HCT116 (cell line): ENCODE measurements around the gene HRH2. TPM values are rescaled to one million over a fixed set of nuclear protein-coding genes. Genes with fewer than 3 reads are reported as not detected.

Source experiments
- ATAC-seq: fragments of 200-7000 bp; cut with Tn5 transposase; 2 replicates; pipeline ENCODE4 v1.9.1; 2020; ENCODE audit warnings: mild to moderate bottlenecking, moderate library complexity
- BruUV-seq: library from RNA; stranded (reverse); fragments of 400-500 nt; replicated peaks from 2 replicates; lab custom pipeline; 2021; lab: Mats Ljungman, UMichigan
- CTCF ChIA-PET: fragments of 300-600 bp; sonication (Branson Sonifier 250); formaldehyde crosslinking; loops from one replicate; lab custom pipeline; 2021; ENCODE audit warnings: antibody characterized with exemption; lab: Charles Lee
- POLR2A ChIA-PET: fragments of 300-600, 350-600 bp; sonication (Branson Sonifier 250); formaldehyde crosslinking; loops from one replicate; lab custom pipeline; 2021; ENCODE audit warnings: antibody characterized with exemption; lab: Charles Lee
- RAD21 ChIA-PET, 2 experiments: fragments of 300-600 bp; sonication (Branson Sonifier 250); formaldehyde crosslinking; loops; one replicate each; lab custom pipeline; 2023; ENCODE audit warnings: low total read pairs in 2 of 2; ENCODE audit not compliant: uncharacterized antibody in 2 of 2, unreplicated experiment in 2 of 2, low non-redundant PET in 1 of 2; lab: Charles Lee
- DNase-seq: peaks from one replicate; pipeline ENCODE4 v3.0.0-alpha.2; 2010; ENCODE audit warnings: low read depth, low spot score
- H2AFZ ChIP-seq: fragments of 200-600 bp; shearing (Covaris generic), sonication (generic); 2 replicates; pipeline ENCODE4 v1.6.1; 2017; ENCODE audit warnings: low read depth, mixed run types, mixed read lengths, antibody characterized with exemption, low read length; ENCODE audit not compliant: poor library complexity, severe bottlenecking
- H3K27ac ChIP-seq: 2 replicates; pipeline ENCODE4 v1.5.1; 2012; ENCODE audit warnings: low read depth, low read length
- H3K27me3 ChIP-seq: fragments of 200-600 bp; sonication (generic); 2 replicates; pipeline ENCODE4 v1.6.1; 2016; ENCODE audit warnings: mixed run types, low read length, mixed read lengths; ENCODE audit not compliant: insufficient read depth
- H3K36me3 ChIP-seq, 2 experiments: fragments of 200-500 bp in 1 of 2; fragments of 200-600 bp in 1 of 2; sonication (Bioruptor generic) in 1 of 2; sonication (generic) in 1 of 2; 2 replicates each; pipeline versions ENCODE4 v1.5.1 to v1.6.1; 2014 to 2016; ENCODE audit warnings: low read length in 2 of 2, inconsistent platforms in 1 of 2, mixed read lengths in 1 of 2, mixed run types in 1 of 2; ENCODE audit not compliant: insufficient read depth in 2 of 2, control insufficient read depth in 1 of 2
- H3K4me1 ChIP-seq, 2 experiments: fragments of 200-600 bp in 1 of 2; sonication (generic) in 1 of 2; 2 replicates each; pipeline versions ENCODE4 v1.5.1 to v1.6.1; 2012 to 2017; ENCODE audit warnings: low read length in 2 of 2, inconsistent platforms in 1 of 2, mild to moderate bottlenecking in 1 of 2, mixed read lengths in 1 of 2, mixed run types in 1 of 2, moderate library complexity in 1 of 2; ENCODE audit not compliant: insufficient read depth in 2 of 2, control insufficient read depth in 1 of 2
- H3K4me2 ChIP-seq: fragments of 200-600 bp; sonication (generic); 2 replicates; pipeline ENCODE4 v1.6.1; 2017; ENCODE audit warnings: mixed run types, low read length, mixed read lengths
- H3K4me3 ChIP-seq, 2 experiments: fragments of 200-600 bp in 1 of 2; sonication (generic) in 1 of 2; replicated peaks in 1 of 2; 2 replicates each; pipeline ENCODE4 v1.5.1; 2011 to 2016; ENCODE audit warnings: low read length in 2 of 2, control low read depth in 1 of 2, low read depth in 1 of 2, mild to moderate bottlenecking in 1 of 2, mixed read lengths in 1 of 2, mixed run types in 1 of 2
- H3K79me2 ChIP-seq: fragments of 200-600 bp; sonication (generic); 2 replicates; pipeline ENCODE4 v1.6.1; 2017; ENCODE audit warnings: mild to moderate bottlenecking, mixed run types, low read length, moderate library complexity, mixed read lengths; ENCODE audit not compliant: insufficient read depth
- H3K9ac ChIP-seq: fragments of 200-600 bp; sonication (generic); 2 replicates; pipeline ENCODE4 v1.6.1; 2016; ENCODE audit warnings: low read length, mixed read lengths
- H3K9me2 ChIP-seq: fragments of 200-600 bp; sonication (generic), shearing (Covaris generic); 2 replicates; pipeline ENCODE4 v1.6.1; 2017; ENCODE audit warnings: mixed run types, mild to moderate bottlenecking, moderate library complexity; ENCODE audit not compliant: insufficient read depth
- H3K9me3 ChIP-seq, 2 experiments: fragments of 200-500 bp in 1 of 2; fragments of 200-600 bp in 1 of 2; sonication (Bioruptor generic) in 1 of 2; sonication (generic) in 1 of 2; 2 replicates each; pipeline ENCODE4 v1.6.1; 2014 to 2017; ENCODE audit warnings: low read length in 2 of 2, mixed read lengths in 2 of 2, inconsistent platforms in 1 of 2, low read depth in 1 of 2, mild to moderate bottlenecking in 1 of 2, mixed run types in 1 of 2, moderate library complexity in 1 of 2; ENCODE audit not compliant: control insufficient read depth in 1 of 2, insufficient read depth in 1 of 2
- H4K20me1 ChIP-seq: fragments of 200-600 bp; sonication (generic), shearing (Covaris generic); 2 replicates; pipeline ENCODE4 v1.6.1; 2017; ENCODE audit warnings: mixed run types, mild to moderate bottlenecking, moderate library complexity; ENCODE audit not compliant: insufficient read depth
- ATF3 ChIP-seq: IDR thresholded peaks from 2 replicates; pipeline ENCODE4 v1.6.1; 2012
- CTCF ChIP-seq, 3 experiments: fragments of 200-600 bp in 1 of 3; sonication (generic) in 1 of 3; IDR thresholded peaks in 2 of 3; conservative IDR thresholded peaks in 1 of 3; 2 replicates each; pipeline ENCODE4 v1.5.1; 2012 to 2017; ENCODE audit warnings: low read depth in 2 of 3, low read length in 2 of 3, antibody characterized with exemption in 1 of 3, borderline replicate concordance in 1 of 3, control low read depth in 1 of 3, mild to moderate bottlenecking in 1 of 3, mixed read lengths in 1 of 3, mixed run types in 1 of 3, moderate library complexity in 1 of 3; ENCODE audit not compliant: insufficient read depth in 1 of 3
- EZH2 ChIP-seq: fragments of 200-600 bp; sonication (generic); IDR thresholded peaks from 2 replicates; pipeline ENCODE4 v1.6.1; 2017; ENCODE audit warnings: antibody characterized with exemption, mixed run types
- JUND ChIP-seq: IDR thresholded peaks from 2 replicates; pipeline ENCODE4 v1.6.1; 2012
- POLR2AphosphoS5 ChIP-seq: IDR thresholded peaks from 2 replicates; pipeline ENCODE4 v1.6.1; 2011; ENCODE audit warnings: mild to moderate bottlenecking, low read depth, low read length, moderate library complexity
- RAD21 ChIP-seq: IDR thresholded peaks from 2 replicates; pipeline ENCODE4 v1.6.1; 2012; ENCODE audit warnings: low read depth, mild to moderate bottlenecking
- REST ChIP-seq: IDR thresholded peaks from 2 replicates; pipeline ENCODE4 v1.6.1; 2012; ENCODE audit warnings: low read depth
- SP1 ChIP-seq: IDR thresholded peaks from 2 replicates; pipeline ENCODE4 v1.6.1; 2012; ENCODE audit warnings: low read depth
- TCF7L2 ChIP-seq: IDR thresholded peaks from 2 replicates; pipeline ENCODE4 v1.7.0; 2011; ENCODE audit warnings: borderline replicate concordance, inconsistent platforms; ENCODE audit not compliant: insufficient read depth, insufficient read length; ENCODE audit errors: extremely low read depth
- YY1 ChIP-seq: IDR thresholded peaks from 2 replicates; pipeline ENCODE4 v1.6.1; 2011; ENCODE audit warnings: low read length, low read depth, moderate library complexity, mild to moderate bottlenecking; ENCODE audit not compliant: insufficient replicate concordance; ENCODE audit errors: extremely low read depth
- ZBTB33 ChIP-seq: IDR thresholded peaks from 2 replicates; pipeline ENCODE4 v1.6.1; 2011; ENCODE audit warnings: mild to moderate bottlenecking, low read length, moderate library complexity; ENCODE audit not compliant: insufficient replicate concordance; ENCODE audit errors: extremely low read depth
- ZFX ChIP-seq: fragments of 450-650 bp; IDR thresholded peaks from 2 replicates; pipeline ENCODE4 v1.6.1; 2017
- ZNF274 ChIP-seq: fragments of 200-500 bp; sonication (Bioruptor generic); IDR thresholded peaks from 2 replicates; pipeline ENCODE4 v1.6.1; 2014; ENCODE audit warnings: mild to moderate bottlenecking, low read depth, low read length, inconsistent platforms
- intact Hi-C: fragments of 100-400 bp; cut with micrococcal nuclease; formaldehyde crosslinking; loops from 2 replicates; pipeline ENCODE4 v1.10.0; 2022
- total RNA-seq: library from RNA; stranded (reverse); gene quantifications from one replicate; pipeline ENCODE4 v1.2.1, GENCODE V29; 2021; ENCODE audit not compliant: unreplicated experiment

HRH2 gene
- total RNA-seq, 1 experiment from 2014 or later = 0.12 TPM

- BruUV-seq = no TSS peak
- POLR2A ChIA-PET = no interaction called here
Observed at GRCh38 chr5:175690025-175690424, 32.2 kb downstream of the HRH2 start.

More at GRCh38 chr5:175690025-175690424, 32.2 kb downstream of the HRH2 start:
- no peak for ATAC-seq
- H2AFZ ChIP-seq = no peak overlapping the region
- no peak overlapping the region for H3K4me2 ChIP-seq
- H3K4me1 ChIP-seq = no peaks in the 10 kb centered on the region
- H3K36me3 ChIP-seq = no peaks in the 10 kb centered on the region
- peaks cover 9% of the 10 kb centered on the region; the same call in 1 of the 2 replicates for H3K27me3 ChIP-seq
- intact Hi-C loops = no loop called here
- H3K9ac ChIP-seq = no peak overlapping the region
- no peak for DNase-seq
- RAD21 ChIA-PET = no interaction called here
- H4K20me1 ChIP-seq = no peaks in the 10 kb centered on the region
- no peaks in the 10 kb centered on the region for H3K79me2 ChIP-seq
- CTCF ChIA-PET = interaction anchor here (0.9 to 1.8 kb wide), 3 partner anchors 11 to 159 kb away, joined by 3 to 4 read pairs (median 4); no protein-coding TSS in a partner anchor
- H3K27ac ChIP-seq = no peak overlapping the region
- H3K9me3 ChIP-seq = no peaks in the 10 kb centered on the region
- H3K9me2 ChIP-seq = no peaks in the 10 kb centered on the region
- H3K4me3 ChIP-seq = no peak overlapping the region
- TF ChIP-seq ATF3 (no peak), ZBTB33 (no peak), ZFX (no peak), JUND (no peak), YY1 (no peak), ZNF274 (no peak), RAD21 (no peak), POLR2AphosphoS5 (no peak), EZH2 (no peak), TCF7L2 (no peak), CTCF (IDR thresholded peaks at IDR 0.05 in 2 of 3, conservative IDR thresholded peaks at IDR 0.05 in 1 of 3; ENCODE audit: borderline replicate concordance in 1 of 3, insufficient read depth in 1 of 3, low read depth in 2 of 3, low read length in 2 of 3) (no peak), REST (no peak), SP1 (no peak)
